GM19397 (cell line): ENCODE measurements around the gene CRIP1.

Source experiments
- ATAC-seq: cut with Tn5 transposase; IDR thresholded peaks from one replicate; pipeline ENCODE4 v1.9.1; 2021; ENCODE audit warnings: mild to moderate bottlenecking, moderate library complexity; ENCODE audit not compliant: unreplicated experiment

CRIP1 gene

GRCh38 chr14:105492031-105492970, 5.6 kb downstream of the CRIP1 start:
- ATAC-seq: no peak

GRCh38 chr14:105492971-105493871, 6.5 kb downstream of the CRIP1 start:
- no peak for ATAC-seq

- ATAC-seq: no peak
These were observed 7.4 kb downstream of the CRIP1 start for GRCh38 chr14:105493921-105494605.

- ATAC-seq: no peak
These were observed 7.9 kb downstream of the CRIP1 start for GRCh38 chr14:105494606-105494929.

GRCh38 chr14:105495101-105495989, 8.7 kb downstream of the CRIP1 start:
- no peak for ATAC-seq

GRCh38 chr14:105495990-105496830, 9.5 kb downstream of the CRIP1 start:
- no peak for ATAC-seq

GRCh38 chr14:105496831-105497591, 10.3 kb downstream of the CRIP1 start:
- no peak for ATAC-seq

- ATAC-seq: no peak
These were observed 11.2 kb downstream of the CRIP1 start for GRCh38 chr14:105497671-105498429.

GRCh38 chr14:105498430-105499255, 12.0 kb downstream of the CRIP1 start:
- no peak for ATAC-seq

GRCh38 chr14:105499256-105500035, 12.8 kb downstream of the CRIP1 start:
- no peak for ATAC-seq

GRCh38 chr14:105500036-105500725, 13.5 kb downstream of the CRIP1 start:
- ATAC-seq: no peak

GRCh38 chr14:105500726-105501101, 14.0 kb downstream of the CRIP1 start:
- no peak for ATAC-seq

- ATAC-seq: no peak
These were observed 15.0 kb downstream of the CRIP1 start for GRCh38 chr14:105501504-105502291.

GRCh38 chr14:105502446-105503295, 16.0 kb downstream of the CRIP1 start:
- ATAC-seq: no peak
